GM19193 (cell line): ENCODE data around the gene PXYLP1.

Experiments used
- POLR2A ChIP-seq: IDR thresholded peaks from 4 replicates; pipeline ENCODE4 v1.6.1; 2011; ENCODE audit not compliant: insufficient read depth, insufficient read length; ENCODE audit errors: extremely low read depth

PXYLP1 gene

GRCh38 chr3:141272906-141273662 is 41.5 kb downstream of the PXYLP1 start:
- TF ChIP-seq POLR2A = no peak

DNA sequence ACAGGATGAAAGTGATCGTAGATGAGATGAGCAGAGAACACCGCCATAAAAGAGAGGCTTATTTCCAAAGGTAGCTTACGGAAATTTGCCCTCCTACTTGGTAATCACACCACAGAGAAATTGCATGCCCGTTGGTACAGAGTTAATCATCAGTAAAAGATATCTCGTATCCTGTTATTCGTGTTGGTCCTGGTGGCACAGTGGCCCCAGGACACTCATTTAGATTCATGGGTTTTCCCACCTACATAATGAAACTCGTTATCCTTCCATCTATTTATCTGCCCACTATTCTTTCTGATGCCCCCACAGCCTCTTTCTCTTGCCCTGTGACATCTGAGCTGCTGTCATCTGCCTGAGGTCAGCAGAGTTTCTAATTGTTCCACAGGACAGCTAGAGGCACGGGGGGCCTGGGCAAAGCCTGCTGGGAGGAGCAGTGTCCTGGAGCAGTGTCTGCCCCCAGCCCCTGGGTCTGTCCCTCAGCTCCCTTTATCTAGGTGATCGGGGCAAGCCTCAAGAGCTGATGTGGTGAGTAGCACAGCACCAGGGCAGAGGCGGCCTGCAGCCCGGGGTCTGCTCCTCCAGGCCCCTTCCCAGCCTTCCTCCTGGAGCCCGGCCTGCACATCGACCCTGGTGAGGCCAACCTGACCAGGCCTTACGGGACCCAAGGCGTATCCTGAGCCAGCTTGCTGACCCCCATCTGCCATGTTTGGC is 42.2 kb downstream of the PXYLP1 start:
- no peak for TF ChIP-seq POLR2A

DNA sequence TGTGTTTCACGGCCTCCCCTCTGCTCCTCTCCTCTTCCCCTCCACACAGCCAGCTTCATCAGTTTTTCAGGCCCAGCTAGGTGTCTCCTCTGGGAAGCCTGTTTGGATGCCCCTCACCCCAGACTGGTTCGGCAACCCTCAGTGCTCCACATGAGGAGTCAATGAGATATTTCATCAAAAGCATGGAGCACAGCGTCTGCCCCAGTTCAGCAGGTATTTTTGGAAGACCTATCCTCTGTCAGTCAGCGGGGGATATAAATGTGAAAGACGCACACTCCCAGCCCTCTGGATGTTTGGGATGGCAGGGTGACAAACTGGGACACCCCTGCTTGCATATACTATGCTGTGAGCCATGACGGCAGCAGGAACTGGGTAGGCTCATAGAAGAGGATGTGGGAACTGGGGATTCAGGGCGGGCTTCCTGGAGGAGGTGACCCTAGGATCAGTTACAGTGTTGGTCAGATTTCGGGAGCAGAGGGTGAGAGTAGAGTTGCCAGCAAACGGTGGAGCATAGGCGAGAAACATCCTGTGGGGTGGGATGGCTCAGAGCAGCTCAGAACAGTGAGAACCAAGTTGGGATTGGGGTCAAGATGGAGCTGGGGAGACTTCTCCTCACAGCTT is 42.9 kb downstream of the PXYLP1 start:
- TF ChIP-seq POLR2A = no peak

- no peak for TF ChIP-seq POLR2A
Observed at GRCh38 chr3:141275032-141275422, 43.4 kb downstream of the PXYLP1 start.

DNA sequence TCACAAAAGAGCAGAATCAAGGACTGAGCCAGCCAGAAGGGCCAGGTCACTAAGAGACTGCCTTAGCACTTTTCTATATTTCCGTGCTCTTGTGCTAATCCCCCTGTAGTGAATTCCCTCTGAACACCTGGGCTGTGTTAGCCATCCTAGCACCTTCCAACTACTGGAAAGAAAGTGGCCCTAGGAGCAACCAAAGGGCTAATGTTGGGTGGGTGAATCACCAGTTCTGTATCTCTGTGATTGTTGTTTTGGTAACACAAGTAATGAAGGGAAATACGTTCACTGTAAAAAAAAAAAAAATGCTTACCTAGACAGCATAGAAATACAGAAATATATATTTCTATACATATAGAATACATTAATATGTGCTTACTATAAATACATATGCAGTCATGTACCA is 43.9 kb downstream of the PXYLP1 start:
- no peak for TF ChIP-seq POLR2A

DNA sequence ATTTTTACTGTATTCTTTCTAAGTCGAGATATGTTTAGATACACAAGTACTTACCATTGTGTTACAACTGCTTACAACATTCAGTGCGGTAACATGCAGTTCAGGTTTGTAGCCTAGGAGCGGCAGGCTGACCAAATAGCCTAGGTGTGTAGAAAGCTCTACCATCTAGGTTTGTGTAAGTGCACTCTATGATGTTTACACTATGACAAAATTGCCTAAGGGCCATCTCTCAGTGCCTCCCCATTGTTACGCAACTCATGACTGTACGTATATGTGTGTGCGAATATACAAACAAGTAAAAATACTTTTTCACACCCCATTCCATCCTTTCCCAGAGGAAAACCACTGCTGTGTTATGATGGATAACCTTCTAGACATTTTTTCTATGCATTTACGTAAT is 44.3 kb downstream of the PXYLP1 start:
- TF ChIP-seq POLR2A = no peak

DNA sequence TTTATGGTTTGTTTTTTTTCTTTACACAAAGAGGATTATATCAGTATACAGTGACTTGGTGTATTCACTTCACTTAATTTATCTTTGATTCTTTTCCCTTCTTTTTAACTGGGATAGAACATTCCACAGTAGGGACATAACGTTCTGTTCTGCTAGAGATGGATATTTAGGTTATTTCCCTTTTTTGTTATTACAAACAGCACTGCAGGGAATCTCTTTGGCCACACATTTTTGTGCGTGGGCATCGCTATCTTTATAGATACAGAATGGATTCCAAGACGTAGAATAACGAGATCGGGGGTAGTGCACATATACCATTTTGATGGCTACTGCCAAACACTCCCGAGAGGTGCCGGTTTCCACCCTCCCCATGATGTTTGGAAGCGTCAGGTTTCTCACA is 44.8 kb downstream of the PXYLP1 start:
- no peak for TF ChIP-seq POLR2A

DNA sequence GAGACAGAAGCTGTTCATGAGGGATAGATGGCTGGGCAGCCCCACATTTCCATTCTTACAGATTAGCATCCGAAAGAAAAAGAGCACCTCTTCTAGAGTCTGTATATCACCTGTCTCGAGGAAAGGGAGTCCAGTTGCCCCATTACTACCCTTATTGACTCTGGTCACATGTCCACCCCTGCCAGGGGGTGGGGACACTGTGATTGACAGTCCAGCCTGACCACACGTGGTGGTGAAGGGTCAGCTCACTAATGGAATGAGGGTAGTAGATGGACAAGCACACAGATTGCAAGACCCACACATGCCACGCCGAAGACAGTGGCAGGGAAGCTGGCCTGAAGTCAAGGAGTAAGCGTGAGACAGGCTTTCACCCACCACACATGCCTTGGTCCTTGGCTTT is 45.8 kb downstream of the PXYLP1 start:
- TF ChIP-seq POLR2A = no peak

DNA sequence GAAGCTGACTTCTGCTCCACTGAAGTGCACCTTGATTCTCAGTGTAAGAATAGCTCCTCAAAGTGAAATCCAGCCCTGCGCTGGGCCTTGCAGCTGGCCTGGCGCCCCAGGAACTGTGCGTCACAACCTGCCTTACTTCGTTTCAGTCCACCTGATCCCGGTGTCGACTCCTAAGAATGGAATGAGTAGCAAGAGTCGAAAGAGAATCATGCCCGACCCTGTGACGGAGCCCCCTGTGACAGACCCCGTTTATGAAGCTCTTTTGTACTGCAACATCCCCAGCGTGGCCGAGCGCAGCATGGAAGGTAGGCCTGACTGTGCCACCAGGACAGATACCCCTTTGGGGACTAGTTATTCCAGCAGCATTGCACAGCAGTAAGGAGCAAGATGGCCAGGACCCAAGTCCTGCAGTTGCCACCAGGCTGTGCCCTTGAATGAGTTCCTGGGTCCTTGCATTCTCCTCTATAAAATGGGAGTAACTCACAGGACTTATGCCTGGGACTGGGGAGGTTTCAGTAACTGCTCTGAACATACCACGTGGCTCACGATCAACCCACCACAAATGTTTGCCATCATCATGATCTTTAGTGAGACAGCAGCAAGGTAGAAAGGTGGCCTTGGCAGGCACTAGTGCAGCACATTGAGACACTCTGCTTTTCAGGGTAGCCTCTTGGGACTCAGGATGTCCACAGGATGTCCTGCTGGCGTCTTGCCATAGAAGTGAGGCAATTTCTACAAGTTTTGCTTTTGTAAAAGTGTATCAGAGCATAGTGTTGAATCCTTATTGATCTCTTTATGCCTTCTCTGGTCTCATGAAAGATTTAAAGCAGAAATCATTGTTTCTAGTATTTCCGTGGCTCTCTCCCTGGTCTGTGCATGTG is 46.8 kb downstream of the PXYLP1 start:
- no peak for TF ChIP-seq POLR2A

DNA sequence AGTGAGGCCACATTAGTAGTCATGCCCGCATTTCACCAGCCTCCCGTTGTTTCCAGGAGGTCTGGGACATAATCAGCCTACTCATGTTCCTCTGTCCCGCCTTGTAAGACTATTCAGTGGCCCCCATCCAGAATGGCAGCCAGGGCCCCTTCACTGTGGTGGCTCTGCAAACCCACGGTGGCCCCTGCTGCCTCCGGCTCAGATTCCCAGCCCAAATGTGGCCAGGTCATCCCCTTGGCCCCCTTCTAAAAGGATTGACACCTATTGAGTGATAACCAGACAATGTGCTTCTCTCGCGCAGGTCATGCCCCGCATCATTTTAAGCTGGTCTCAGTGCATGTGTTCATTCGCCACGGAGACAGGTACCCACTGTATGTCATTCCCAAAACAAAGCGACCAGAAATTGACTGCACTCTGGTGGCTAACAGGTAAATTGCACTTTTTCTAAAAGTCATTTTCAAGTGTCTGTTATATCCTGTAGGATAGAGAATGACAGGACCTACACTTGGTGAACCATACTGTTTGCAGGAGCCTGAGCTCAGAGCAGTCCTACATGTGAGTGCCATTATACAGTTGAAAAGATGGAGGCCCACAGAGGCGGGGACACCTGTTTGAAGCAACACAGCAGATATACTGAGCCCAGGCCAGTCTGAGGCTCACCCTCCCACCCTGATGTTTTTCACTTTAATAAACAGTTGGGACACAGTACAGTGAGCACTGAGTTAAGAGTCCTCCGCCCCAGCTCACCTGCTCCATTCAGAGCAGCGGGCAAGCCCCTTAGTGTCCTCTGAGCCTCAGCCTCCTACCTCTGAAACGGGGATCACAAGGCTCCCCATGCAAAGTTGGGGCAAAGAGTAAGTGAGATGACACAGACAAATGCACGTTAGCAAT is 47.7 kb downstream of the PXYLP1 start:
- no peak for TF ChIP-seq POLR2A

- no peak for TF ChIP-seq POLR2A
Observed at GRCh38 chr3:141280086-141280485, 48.5 kb downstream of the PXYLP1 start.

DNA sequence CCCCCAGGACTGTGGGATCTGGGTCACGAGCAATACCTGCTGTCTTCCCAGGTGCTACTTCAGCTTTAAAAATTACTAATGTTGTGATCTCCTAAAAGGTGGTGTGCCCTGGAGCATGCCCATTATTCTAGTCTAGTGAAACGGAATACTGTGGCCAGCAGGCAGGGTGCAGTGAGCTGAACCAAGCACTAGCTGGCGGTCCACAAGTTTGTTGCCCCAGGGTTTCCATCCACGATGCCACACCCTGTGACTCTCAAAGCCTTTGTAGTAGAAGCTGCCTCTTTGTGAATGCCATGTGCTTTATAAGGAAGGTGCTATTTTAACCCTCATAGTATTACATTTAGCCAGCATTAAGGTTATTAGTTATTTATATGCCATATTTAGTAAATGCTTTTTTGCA is 49.1 kb downstream of the PXYLP1 start:
- TF ChIP-seq POLR2A = no peak

DNA sequence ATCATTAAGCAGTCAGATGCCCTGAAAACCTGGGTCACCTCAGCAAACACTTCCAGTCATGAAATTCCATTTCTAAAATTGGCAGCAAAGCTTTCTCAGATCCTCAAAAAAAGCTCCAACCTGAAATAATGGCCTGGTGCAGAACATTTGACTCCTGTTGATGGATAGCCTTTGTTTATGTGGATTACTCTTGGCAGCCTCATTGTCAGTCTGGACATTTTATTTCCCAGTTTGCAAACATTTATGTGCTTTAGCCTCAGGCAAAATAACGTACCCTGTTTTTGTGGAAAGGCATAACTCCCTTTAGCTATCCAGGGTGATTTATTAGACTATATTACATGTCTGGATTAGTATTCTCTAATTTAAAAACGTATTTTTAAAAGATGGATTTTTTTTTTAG is 53.9 kb downstream of the PXYLP1 start:
- TF ChIP-seq POLR2A = no peak

GRCh38 chr3:141286856-141287255 is 55.2 kb downstream of the PXYLP1 start:
- TF ChIP-seq POLR2A = no peak
